SW480 (cell line): ENCODE measurements around the gene ADCY6.
A peak's percentile ranks its signal among the peaks of the same experiment; 100 is the strongest.

Experiments used
- DNase-seq: peaks from one replicate; pipeline ENCODE4 v3.0.0-alpha.2; 2016; ENCODE audit warnings: low spot score

The ADCY6 gene

GRCh38 chr12:48815126-48816110, 26.5 kb upstream of the ADCY6 start:
- DNase-seq: peak; percentile 77

GRCh38 chr12:48814262-48815125, 25.6 kb upstream of the ADCY6 start:
- DNase-seq: peak; percentile 68

- no peak for DNase-seq
Observed at GRCh38 chr12:48813465-48814261, 24.8 kb upstream of the ADCY6 start.

- DNase-seq: no peak
Observed at GRCh38 chr12:48812389-48812788, 23.5 kb upstream of the ADCY6 start.

GRCh38 chr12:48811437-48812090, 22.7 kb upstream of the ADCY6 start:
- no peak for DNase-seq

GRCh38 chr12:48810903-48811431, 22.1 kb upstream of the ADCY6 start:
- no peak for DNase-seq

- DNase-seq: no peak
Observed at GRCh38 chr12:48807981-48808380, 19.1 kb upstream of the ADCY6 start.

GRCh38 chr12:48803675-48804074, 14.8 kb upstream of the ADCY6 start:
- no peak for DNase-seq

GRCh38 chr12:48800971-48801370, 12.1 kb upstream of the ADCY6 start:
- no peak for DNase-seq

GRCh38 chr12:48800457-48800856, 11.6 kb upstream of the ADCY6 start:
- DNase-seq: no peak

- no peak for DNase-seq
Observed at GRCh38 chr12:48796976-48797375, 8.1 kb upstream of the ADCY6 start.

- peak; percentile 87 for DNase-seq
Observed at GRCh38 chr12:48795550-48796455, 6.9 kb upstream of the ADCY6 start.

GRCh38 chr12:48794870-48795269, 6.0 kb upstream of the ADCY6 start:
- DNase-seq: no peak

GRCh38 chr12:48793696-48794095, 4.8 kb upstream of the ADCY6 start:
- no peak for DNase-seq

GRCh38 chr12:48789858-48790326, 1.0 kb upstream of the ADCY6 start:
- DNase-seq: no peak

GRCh38 chr12:48788524-48788853, 400 bp downstream of the ADCY6 start:
- DNase-seq: no peak

- DNase-seq: no peak
Observed at GRCh38 chr12:48787791-48788523, 932 bp downstream of the ADCY6 start.

- DNase-seq: no peak
Observed at GRCh38 chr12:48786591-48787544, 2.0 kb downstream of the ADCY6 start.
